GM19240 (cell line): ENCODE results near the gene ERICH6.

Experiments used
- DNase-seq: peaks from one replicate; pipeline ENCODE4 v3.0.0; 2011; ENCODE audit warnings: low spot score; ENCODE audit not compliant: insufficient read length

The ERICH6 gene

DNA sequence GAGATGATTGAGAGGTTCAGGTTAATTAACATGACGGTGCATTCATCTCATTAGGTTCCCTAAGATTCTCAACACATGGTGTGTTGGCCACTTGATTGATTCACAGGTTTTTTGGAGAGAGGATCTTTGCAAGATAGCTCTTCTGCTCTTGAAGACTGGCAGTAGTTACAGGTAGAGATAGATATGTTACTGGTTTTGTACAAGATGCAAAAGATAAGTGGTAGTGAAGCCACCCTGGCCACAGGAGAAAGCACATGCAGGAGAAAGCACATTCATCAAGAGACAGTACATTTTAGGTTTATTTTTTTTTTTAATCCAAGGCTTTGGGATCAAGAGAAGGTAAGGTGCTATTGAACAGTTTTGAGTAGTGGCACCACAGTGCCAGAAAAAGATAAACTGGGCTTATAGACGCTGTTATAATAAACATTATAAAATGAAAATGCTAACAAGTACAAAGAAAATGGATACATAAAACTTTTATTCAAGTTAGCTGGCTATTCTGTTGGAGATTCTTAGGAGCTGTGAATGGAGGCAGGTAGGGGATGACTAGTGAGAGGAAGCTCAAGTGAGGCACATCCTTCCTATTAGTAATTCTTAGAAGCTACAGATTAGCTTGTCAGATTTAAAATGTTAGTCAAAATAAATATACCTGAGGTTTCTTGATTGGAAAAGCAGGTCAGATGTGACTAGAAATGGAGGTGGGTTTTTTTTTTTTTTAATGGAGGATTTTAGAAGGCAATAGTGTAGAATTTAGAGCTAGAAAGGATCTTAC, 89.8 kb downstream of the ERICH6 start:
- DNase-seq: no peak

DNA sequence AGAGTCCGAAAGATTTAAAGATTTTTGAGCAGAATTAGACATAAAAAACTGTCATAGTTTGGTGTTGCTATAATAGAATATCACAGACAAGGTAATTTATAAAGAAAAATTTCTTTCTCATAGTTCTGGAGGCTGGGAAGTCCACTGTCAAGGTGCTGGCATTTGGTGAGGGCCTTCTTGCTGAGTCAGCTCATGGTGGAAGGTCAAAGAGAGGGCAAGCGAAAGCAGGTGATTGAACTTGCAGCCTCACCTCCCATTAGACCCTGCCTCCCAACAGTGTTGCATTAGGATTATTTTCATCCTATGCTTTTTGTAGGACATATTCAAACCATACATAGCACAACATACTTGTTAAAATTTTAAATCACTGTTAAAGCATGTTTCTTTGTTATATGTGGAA, 90.7 kb downstream of the ERICH6 start:
- no peak for DNase-seq

DNA sequence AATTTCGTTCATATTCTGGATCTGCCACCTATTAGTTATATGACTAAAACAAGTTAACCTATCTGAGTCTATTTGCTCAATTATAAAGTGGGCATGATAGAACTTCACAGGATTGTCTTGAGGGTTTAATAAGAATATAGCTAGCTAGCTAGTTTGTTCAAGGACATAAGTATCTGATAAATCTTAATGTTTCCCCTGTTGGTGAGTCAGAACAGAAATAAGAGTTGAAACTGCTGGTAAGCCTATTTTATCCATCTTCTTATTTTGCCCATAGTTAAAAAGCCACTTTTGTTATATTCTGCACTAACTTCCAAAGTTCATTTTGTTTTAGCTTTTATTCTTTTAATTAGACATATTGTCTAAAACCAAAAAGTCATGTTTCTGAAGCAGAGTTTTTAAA, 91.2 kb downstream of the ERICH6 start:
- DNase-seq: no peak

DNA sequence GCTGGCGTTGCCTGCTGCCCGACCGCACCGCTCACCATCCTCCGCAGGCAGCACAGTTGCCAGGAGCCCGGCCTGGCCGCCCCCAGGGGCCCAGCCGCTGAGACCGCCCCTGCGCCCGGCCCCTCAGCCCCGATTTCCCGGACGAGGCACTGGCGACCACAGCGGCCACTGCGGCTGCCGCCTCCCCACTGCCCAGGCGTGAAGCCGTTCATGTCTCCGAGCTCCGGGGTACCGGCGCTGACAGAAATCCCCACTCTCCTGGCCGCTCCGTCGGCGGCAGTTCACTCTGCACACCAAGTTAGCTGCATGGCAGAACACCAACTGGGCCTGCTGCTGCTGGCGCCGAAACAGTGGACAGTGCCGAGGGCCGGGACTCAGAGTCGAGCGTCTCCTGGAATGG, 92.1 kb downstream of the ERICH6 start:
- DNase-seq: no peak

DNA sequence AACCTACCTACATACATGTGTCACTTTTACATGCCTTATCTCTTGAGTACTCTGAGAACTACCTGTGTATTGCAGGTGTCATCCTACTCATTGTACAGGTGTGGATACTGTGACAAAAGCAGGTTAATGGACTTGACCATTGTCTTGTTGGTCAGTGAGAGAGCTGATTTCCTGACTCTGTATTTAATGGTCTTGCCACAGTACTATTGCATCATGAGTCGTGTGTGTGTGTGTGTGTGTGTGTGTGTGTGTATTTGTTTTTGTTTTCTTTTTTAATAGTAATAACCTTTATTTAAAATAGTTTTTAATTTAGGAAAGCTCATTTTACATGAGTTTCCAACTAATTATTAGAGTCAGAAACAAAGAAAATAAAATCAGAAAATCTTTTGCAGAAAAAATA, 92.9 kb downstream of the ERICH6 start:
- no peak for DNase-seq

DNA sequence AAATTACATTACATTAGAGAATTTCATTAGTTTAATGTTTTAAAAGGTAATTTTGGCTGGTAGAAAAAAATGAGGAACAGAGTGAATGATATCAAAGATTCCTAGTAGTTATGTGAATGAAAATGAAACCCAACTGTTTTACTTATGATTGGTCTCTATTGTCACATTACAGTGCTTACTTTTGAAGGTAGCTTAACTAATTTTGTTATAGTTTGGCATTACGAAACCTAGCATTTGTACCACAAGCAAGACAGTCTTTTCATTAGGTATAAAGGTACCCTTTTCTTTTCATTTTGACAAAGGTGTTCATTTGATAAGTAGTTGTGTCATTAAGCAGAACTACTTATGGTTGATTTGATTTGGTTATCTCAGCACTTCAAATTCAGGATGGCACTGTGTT, 93.7 kb downstream of the ERICH6 start:
- DNase-seq: no peak
